NT2/D1 (cell line): ENCODE data around the gene PPP1R3G.

ENCODE experiments used
- SUZ12 ChIP-seq: IDR thresholded peaks from 2 replicates; pipeline ENCODE4 v1.6.1; 2011; ENCODE audit not compliant: insufficient read length, insufficient read depth; ENCODE audit errors: extremely low read depth
- YY1 ChIP-seq: IDR thresholded peaks from 2 replicates; pipeline ENCODE4 v1.6.1; 2011; ENCODE audit not compliant: insufficient read length, insufficient read depth
- ZNF274 ChIP-seq: IDR thresholded peaks from 2 replicates; pipeline ENCODE4 v1.6.1; 2011; ENCODE audit warnings: mild to moderate bottlenecking, low read depth, low read length

DNA sequence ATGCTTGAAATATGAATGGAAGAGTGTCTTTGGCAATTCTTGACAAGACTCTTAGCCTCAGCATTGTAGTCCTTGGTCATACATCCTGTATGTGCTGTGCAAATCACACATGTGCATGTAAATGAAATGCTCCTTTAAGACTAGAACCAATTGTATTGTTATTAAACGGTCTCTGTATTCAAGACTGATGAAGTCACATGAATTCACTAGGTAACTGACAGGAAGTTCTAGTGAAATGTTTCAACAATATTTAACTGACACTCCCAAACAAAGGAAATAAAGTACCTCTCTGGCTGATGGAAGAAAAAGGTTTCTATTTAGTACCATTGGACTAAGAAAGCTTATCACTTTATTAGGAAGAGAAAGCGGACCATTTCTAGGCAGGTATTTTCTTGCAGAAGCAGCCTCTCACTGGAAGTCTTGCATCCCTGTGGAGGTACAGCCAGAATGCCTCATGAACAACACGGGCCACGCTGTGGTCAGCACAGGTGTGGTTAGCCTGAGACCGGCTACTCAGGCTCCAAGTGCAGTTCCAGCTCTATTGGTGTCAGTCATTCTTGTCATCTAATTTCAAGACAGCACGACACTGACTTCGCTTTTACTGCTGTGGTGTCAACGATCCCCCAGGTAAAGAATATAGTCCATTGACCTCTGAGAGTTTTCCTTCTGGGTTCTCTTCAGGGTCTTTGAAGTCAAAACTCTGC is 17.3 kb downstream of the PPP1R3G start:
- no peak for TF ChIP-seq ZNF274
- no peak for TF ChIP-seq YY1
- no peak for TF ChIP-seq SUZ12
